Measurements from ENCODE around the gene SSB.

- no peak for TF ChIP-seq CTCF (IDR thresholded peaks at IDR 0.05; ENCODE audit: borderline replicate concordance, extremely low read depth, low read length, poor library complexity, severe bottlenecking)
- no peak for TF ChIP-seq EZH2 (IDR thresholded peaks at IDR 0.05; ENCODE audit: borderline replicate concordance, low read depth, low read length, severe bottlenecking)
Observed at GRCh38 chr2:169756342-169756741, 42.3 kb upstream of the SSB start.
